Measurements from ENCODE around the gene PTPN7.
A peak's percentile ranks its signal among the peaks of the same experiment; 100 is the strongest.

Gene PTPN7

DNA sequence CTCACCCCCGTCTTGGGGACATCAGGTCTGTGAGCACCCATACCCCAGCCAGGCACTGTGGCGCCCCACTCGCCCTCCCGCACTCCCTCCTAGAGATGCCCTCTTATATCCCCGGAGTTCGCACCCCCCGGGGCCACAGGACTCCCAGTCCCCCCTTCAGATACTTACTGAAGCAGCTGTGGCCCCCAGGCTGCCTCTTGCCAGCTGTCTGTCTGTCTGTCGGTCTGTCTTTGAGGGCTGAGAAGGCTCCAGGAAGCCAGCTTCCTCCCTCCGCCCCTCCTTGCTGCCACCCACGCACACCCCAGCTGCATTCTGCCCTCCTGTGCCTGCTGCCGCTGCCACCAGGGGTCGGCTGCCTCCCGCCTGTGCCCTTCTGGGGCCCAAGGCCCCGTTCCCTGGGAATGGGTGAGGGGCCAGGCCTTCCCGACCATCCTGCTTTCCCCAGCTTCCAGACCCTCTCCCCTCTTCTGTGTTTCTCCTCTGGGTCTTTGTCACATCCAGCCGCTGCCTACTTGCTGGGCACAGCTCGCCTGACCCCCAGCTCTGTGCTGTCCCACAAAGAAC, at the start of gene PTPN7:
Gene PTPN7, minus strand, starts transcription at position 226 of the 564 bp plus-strand sequence. CDS start 1,200 bp downstream, outside the sequence.
- FAIRE-seq (no peak), DNase-seq (ENCODE audit: insufficient read length, low spot score) (no peak)
- TF ChIP-seq POLR2A (IDR thresholded peaks at IDR 0.05; ENCODE audit: low read depth, low read length): no peak

DNA sequence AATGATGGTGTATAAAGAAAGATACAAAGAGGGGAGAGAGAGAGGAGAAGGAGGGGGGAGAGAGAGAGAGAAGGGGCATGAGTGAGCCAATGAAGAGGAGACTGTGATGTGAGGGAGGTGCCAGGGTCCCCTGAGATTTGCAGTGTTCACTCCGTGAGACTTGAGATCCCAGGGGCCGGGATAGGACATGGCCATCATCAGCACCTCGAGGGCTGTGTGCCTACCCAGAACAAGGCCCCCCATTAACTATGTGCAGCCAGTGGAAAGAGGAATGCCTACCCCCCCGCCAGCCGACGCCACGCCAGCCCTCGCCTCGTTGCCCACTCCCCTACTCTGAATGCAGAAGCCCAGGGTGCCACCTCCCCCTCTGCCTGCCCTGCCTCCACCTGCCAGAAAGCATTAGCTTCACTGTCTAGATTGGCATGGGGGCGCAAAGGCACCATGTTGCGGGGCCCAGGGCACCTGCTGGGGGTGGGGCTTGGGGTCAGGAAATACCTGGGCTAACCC, 48.0 kb upstream of the PTPN7 start:
- DNase-seq (ENCODE audit: insufficient read length, low spot score) (no peak), FAIRE-seq (no peak)
- TF ChIP-seq POLR2A (IDR thresholded peaks at IDR 0.05; ENCODE audit: low read depth, low read length): no peak

DNA sequence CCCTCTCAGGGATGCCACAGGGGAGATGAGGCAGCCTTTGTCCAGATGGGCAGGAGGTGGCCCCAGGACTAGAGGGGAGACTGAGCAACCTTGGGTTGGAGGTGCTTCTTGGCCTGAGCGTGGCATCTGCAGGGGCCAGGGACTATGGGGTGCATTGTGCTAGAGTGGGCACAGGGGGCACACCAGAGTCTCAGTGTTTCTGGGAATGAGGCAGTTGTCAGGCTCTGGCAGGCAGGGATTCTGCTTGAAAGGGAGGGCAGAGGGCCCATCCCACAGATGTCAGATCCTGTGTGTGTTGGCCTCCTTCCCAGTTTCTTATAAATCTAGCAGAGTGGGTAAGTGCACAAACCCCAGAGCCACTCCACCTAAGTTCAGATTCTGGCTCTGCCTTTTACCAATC, 46.9 kb upstream of the PTPN7 start:
- FAIRE-seq (no peak), DNase-seq (ENCODE audit: insufficient read length, low spot score) (peak; percentile 74)
- TF ChIP-seq POLR2A (IDR thresholded peaks at IDR 0.05; ENCODE audit: low read depth, low read length): no peak

DNA sequence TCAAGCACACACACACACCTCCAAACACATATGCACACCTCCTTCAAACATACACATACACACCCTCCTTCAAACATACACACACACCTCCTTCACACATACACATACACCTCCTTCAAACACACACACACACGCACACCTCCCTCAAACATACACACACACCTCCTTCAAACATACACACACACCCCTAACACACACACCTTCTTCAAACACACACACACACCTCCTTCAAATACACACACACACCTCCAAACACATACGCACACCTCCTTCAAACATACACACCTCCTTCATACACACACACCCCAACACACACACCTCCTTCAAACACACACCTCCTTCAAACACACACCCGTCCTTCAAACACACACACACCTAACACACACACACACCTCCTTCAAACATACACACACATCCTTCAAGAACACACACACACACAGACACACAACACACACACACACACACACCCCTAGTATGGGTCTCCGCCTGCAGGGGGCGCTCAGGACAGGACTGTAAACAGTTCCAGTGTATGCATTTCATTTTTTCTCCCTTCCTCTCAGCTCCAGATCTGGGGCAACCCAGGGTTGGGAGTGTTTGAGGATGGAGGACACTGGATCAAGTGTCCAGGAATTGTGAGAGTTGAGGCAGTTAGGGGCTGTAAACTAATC, 45.3 kb upstream of the PTPN7 start:
- FAIRE-seq (no peak), DNase-seq (ENCODE audit: insufficient read length, low spot score) (no peak)
- TF ChIP-seq POLR2A (IDR thresholded peaks at IDR 0.05; ENCODE audit: low read depth, low read length): no peak

DNA sequence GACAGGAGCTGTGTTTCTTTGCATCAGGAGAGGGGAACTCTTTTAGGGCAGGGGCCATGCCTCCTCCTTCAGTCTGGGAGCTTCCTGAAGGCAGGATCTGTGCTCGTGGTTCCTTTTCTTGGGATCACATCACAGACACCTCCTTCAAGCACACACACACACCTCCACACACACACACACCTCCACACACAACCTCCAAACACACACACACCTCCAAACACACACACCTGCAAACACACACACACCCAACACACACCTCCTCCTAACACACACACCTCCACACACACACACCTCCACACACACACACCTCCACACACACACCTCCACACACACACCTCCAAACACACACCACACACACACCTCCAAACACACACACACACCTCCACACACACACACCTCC, 43.7 kb upstream of the PTPN7 start:
- DNase-seq (ENCODE audit: insufficient read length, low spot score) (no peak), FAIRE-seq (no peak)
- no peak for TF ChIP-seq POLR2A (IDR thresholded peaks at IDR 0.05; ENCODE audit: low read depth, low read length)

DNA sequence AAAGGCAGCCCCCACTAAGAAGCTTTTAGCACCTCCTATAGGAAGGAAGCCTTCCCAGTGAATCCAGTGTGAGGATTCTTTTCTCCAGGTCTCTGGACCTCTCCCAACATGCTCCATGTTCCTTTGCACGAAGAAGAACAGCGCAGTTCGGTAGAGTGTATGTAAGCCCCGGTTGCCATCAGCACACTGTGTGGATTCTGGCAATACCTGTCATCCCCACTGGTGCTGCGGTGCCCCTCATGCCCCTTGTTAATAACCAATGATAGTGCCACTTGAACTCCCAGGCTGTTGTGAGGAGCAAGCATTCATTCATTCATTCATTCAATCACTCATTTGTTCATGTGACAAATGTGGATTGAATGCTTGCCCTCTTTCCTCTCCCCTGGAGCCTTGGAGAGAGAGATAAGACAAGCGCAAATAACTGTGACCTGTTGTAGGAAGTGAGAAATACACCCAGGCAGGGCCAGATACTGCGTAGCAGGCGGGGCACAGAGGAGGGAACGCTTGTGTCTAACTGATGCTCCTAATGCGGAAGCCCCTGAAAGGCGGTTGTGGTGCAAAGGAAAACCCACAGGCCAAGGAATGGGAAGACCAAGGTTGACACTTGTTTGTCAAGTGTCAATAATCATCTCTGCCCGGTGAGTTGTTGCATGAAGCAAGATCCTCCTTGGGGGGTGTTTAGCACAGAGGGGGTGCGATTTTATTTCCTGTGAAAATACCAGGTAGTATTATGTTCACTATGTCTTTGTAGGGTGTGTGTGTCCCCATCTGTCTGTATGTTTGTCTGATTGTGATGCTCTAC, 43.0 kb upstream of the PTPN7 start:
- FAIRE-seq: no peak
- no peak for TF ChIP-seq POLR2A (IDR thresholded peaks at IDR 0.05; ENCODE audit: low read depth, low read length)
- DNase-seq (ENCODE audit: insufficient read length, low spot score): no peak

DNA sequence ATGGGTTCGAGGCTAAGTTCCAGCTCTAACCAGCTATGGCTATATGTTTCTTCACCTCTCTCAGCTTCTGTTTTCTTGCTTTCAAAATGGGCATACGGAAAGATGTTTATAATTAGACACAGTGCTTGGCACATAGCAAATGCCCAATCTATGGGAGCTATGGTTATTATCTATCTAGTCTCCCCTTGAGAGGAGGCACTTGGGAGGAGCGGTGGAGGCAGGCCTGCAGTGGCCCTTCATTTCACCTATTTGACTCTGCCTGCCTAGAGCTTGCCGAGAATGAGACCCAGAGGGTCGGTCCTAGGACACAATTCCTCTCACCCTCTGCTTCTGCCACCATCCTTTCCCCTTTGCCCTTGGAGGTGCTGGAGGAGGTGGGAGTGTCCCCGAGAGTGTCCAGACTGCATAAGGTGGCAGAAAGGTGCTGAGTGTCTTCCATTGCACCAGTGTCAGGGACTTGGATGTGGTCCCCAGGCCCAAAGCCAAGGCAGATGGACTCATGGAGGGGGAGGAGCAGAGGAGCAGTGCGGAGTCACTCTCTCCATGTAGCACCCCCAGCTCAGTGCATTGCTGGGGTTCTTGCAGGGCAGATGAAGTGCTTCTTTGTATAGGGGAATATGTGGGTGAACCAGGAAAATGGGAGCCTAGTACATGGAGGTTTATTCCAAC, 42.2 kb upstream of the PTPN7 start:
- DNase-seq (ENCODE audit: insufficient read length, low spot score): no peak
- no peak for TF ChIP-seq POLR2A (IDR thresholded peaks at IDR 0.05; ENCODE audit: low read depth, low read length)
- FAIRE-seq: no peak

DNA sequence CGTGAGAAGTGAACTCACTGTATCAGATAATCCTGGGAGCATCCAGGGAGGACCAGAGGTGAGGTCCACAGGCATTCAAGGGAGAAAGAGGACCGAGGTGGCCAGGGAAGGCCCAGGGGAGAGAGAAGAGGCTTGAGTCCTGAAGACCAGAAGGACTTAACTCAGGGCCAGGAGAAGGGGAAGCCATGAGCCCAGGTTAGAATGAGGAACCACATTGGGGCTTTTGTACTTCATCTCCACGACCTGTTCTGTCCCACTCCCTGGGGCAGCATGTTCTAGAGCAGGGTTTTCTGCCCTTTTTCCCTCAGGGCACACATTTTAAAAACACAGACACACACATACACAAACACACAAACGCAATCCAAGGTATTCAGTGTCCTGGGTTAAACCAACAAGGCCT, 41.6 kb upstream of the PTPN7 start:
- FAIRE-seq (no peak), DNase-seq (ENCODE audit: insufficient read length, low spot score) (no peak)

DNA sequence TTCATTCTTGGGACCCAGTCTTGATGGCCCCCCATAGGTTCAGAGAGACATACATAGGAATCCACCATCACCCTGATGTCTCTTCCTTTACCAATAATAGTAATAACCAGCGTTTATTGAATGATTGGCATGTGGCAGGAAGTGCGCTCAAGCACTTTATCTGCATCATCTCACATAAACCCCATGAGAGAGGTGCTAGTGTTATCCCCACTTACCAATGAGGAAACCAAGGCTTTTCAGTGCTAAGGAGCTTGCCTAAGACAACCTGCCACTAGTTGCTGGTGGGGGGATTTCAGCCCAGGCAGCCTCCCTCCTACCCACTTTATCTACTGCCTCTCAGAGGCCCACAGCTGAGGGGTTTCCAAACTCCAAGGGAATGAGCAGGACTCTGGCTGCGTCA, 40.9 kb upstream of the PTPN7 start:
- FAIRE-seq (no peak), DNase-seq (ENCODE audit: insufficient read length, low spot score) (no peak)
- TF ChIP-seq POLR2A (IDR thresholded peaks at IDR 0.05; ENCODE audit: low read depth, low read length): no peak

More for the DNA sequence above, 41.6 kb upstream of the PTPN7 start:
- no peak for TF ChIP-seq POLR2A (IDR thresholded peaks at IDR 0.05; ENCODE audit: low read depth, low read length)

DNA sequence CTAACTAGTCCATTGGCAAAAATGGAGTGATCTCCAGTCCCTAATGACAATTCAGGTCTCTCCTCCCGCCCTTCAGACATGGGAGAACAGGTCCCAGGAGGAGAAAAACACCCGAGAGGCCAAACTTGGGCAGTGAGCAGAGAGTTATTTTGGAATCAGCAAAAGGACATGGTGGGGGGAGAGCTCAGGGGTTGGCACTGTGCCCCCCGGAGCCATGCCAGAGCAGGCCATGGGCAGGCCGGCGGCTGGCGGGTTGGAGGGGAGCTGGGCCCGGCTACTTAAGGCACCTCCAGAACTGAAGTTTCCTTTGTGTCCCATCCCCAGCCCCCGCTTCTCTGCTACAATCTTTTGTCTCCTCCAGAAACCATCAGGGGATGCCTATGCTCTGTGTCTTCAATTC, 40.3 kb upstream of the PTPN7 start:
- DNase-seq (ENCODE audit: insufficient read length, low spot score) (no peak), FAIRE-seq (no peak)
- TF ChIP-seq POLR2A (IDR thresholded peaks at IDR 0.05; ENCODE audit: low read depth, low read length): no peak

DNA sequence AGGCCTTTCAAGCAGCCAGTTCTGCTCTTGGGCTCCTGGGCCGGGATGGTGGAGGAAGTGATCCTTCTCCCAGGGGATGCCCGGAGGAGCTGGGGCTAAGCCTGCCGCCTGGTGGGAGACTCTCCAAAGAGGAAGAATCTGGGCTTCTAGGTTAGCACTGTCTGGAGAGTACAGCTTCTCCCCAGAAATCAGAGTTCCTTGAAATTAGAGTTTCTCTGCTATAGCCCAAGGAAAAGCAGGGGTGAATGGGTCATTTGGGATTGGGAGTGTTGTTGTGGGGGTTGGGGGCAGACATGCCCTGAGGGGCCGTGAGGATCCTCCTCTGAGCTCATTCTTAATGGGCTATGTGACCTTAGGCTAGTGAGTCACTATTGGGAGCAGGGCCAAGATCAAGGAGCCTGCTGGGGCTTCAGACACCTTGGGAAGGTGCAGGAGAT, 39.7 kb upstream of the PTPN7 start:
- TF ChIP-seq POLR2A (IDR thresholded peaks at IDR 0.05; ENCODE audit: low read depth, low read length): no peak
- FAIRE-seq: no peak
- DNase-seq (ENCODE audit: insufficient read length, low spot score): no peak

DNA sequence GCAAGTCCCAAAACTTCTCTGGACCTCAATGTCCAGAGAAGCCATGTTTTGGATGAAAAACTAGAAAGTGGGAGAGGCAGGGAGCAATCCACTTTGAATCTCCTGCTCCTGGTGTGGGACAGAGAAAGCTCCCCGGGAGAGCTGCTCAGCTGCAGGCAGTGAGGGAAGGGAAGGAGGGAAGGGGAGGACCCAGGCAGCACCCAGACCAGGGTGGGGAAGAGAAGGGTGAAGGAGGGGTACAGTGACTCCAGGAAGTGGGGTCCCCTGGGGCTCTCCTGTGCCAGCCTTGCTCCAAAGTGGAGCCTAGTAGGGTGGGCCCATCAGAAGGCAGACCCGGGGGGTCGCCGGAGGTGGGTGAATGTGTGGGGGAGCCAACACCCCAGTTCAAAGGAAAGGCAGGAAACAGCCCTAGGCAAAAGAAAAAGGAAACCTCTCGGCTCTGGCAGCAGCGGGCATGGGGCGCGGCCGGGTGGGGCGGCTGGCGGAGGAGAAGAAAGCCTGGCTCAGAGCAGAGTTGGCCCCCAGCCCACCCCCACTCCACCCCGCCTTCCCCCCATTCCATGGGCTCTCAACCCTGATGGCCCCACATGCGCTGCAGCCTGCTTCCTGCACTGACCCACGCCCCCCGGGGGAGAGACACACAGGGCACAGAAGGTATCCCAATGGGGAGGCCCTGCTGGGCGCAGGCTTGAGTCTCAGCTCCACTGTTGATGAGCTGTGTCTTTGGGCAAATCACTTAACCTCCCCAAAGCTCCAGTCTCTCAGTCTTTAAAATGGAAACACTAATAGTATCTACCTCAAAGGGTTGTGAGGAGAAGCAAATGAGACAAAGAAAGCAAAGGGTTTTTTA, 38.9 kb upstream of the PTPN7 start:
- no peak for TF ChIP-seq POLR2A (IDR thresholded peaks at IDR 0.05; ENCODE audit: low read depth, low read length)
- no peak for FAIRE-seq
- no peak for DNase-seq (ENCODE audit: insufficient read length, low spot score)

DNA sequence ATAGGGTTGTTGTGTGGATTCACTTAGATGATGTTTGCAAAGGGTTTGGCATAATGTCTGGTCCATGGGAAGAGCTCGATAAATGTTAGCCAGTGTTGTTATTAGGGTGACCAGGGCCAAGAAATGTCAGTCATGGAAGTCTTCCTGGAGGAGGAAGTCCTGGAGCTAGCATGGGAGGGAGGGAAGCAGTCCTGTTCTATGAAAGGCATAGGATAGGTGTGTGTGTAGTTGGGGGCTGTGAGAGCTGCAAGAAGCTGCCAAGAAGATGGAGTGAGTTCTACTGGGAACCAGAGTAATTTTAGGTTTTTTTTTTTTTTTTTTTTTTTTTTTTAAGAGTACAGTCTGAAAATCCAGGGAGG, 37.9 kb upstream of the PTPN7 start:
- DNase-seq (ENCODE audit: insufficient read length, low spot score) (no peak), FAIRE-seq (no peak)
- TF ChIP-seq POLR2A (IDR thresholded peaks at IDR 0.05; ENCODE audit: low read depth, low read length): no peak
